Ascending aorta (tissue), 2 donors: ENCODE data around the gene ZNF518A. TPM values are rescaled to one million over a fixed set of nuclear protein-coding genes. Genes with fewer than 3 reads are reported as not detected.

Experiments used
- DNase-seq, 2 donors: peaks; one replicate each; pipeline ENCODE4 v3.0.0-alpha.2; 2019; ENCODE audit warnings: low spot score in 2 of 2
- H3K27ac ChIP-seq, 2 donors: fragments of 200-600 bp; sonication (generic); one replicate each; pipeline ENCODE4 v1.5.1; 2016 to 2017; ENCODE audit warnings: mild to moderate bottlenecking in 1 of 2
- H3K27me3 ChIP-seq: fragments of 200-600 bp; sonication (generic); one replicate; pipeline ENCODE4 v1.5.1; 2017
- H3K36me3 ChIP-seq, 2 donors: fragments of 200-600 bp; sonication (generic); one replicate each; pipeline ENCODE4 v1.5.1; 2016
- H3K4me1 ChIP-seq, 2 donors: fragments of 200-600 bp; sonication (generic); one replicate each; pipeline ENCODE4 v1.5.1; 2016 to 2017; ENCODE audit warnings: mild to moderate bottlenecking in 1 of 2
- H3K4me3 ChIP-seq, 2 donors: fragments of 200-600 bp; sonication (generic); one replicate each; pipeline ENCODE4 v1.5.1; 2016 to 2017; ENCODE audit warnings: mild to moderate bottlenecking in 1 of 2
- H3K9me3 ChIP-seq, 2 donors: fragments of 200-600 bp; sonication (generic); one replicate each; pipeline ENCODE4 v1.5.1; 2016
- intact Hi-C: fragments of 100-400 bp; cut with DNase I; formaldehyde crosslinking; loops from one replicate; pipeline ENCODE4 v1.15.1; 2023
- total RNA-seq: library from RNA; depleted of rRNA; stranded (reverse); fragments of >200 nt; gene quantifications from one replicate; pipeline ENCODE4 v1.1.0, GENCODE V29; 2016
- TF ChIP-seq, protein P1 (sequence below), 3 experiments: fragments of 200-600 bp in 2 of 3; fragments of 450-650 bp in 1 of 3; sonication (generic) in 2 of 3; IDR thresholded peaks; one replicate each; pipeline ENCODE4 v1.5.1; 2016 to 2019; ENCODE audit warnings: antibody characterized with exemption in 3 of 3, mild to moderate bottlenecking in 1 of 3, moderate library complexity in 1 of 3

Gene ZNF518A
- 7.1 TPM for total RNA-seq

DNA sequence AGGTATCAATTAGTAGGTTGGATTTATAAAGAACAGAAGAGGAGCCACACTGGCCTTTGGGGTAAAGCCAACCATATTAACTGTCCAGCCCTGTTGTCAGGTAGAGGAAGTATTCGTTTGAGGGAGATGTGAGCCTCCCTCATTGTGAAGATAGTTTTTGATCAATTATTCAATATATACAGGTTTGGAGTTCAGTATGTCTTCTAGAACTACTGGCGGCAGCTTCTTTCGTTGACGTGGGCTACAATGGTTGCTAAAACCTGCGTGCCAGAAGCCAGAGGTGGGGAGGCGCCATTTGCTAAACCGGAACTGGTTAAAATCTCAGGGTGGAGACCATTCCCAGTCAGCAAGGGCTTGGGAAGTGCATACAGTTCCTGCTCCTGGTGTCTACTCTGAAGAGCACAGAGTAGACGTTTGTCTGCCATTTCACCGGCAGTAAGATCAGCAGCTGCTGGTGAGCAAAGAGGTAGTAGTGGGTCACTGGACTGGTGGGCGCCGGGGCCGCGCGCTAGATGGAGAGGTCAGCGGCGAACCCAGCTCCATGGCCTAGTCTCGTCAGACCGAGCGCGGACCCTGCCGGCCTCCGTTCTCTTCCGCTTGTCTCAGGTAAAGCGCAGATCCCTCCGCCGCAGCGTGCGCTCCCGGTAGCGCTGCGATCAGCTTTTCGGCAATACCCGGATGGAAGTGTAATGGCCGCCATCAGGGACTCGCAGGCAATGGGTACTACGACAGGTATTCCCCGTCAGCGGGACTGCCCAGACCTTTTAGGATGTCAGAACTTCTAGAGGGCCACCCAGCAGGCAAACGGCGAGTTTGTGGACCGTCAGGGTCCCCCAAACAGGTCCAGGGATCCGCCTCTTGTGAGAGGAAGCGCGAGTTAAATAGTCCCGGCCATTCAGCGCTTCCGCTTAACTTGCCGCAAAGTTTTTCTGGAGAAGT, at the start of gene ZNF518A:
TSS of gene ZNF518A (plus strand) at position 911 of the 939 bp plus-strand sequence. CDS start 26,026 bp downstream, outside the sequence.
- no peaks in the 10 kb centered on the region for H3K4me1 ChIP-seq
- intact Hi-C loops = loop anchor here (1.0 kb wide), 2 partner anchors 39 to 86 kb away; partner anchors contain the start of gene CCNJ
- TF ChIP-seq, protein P1, sequence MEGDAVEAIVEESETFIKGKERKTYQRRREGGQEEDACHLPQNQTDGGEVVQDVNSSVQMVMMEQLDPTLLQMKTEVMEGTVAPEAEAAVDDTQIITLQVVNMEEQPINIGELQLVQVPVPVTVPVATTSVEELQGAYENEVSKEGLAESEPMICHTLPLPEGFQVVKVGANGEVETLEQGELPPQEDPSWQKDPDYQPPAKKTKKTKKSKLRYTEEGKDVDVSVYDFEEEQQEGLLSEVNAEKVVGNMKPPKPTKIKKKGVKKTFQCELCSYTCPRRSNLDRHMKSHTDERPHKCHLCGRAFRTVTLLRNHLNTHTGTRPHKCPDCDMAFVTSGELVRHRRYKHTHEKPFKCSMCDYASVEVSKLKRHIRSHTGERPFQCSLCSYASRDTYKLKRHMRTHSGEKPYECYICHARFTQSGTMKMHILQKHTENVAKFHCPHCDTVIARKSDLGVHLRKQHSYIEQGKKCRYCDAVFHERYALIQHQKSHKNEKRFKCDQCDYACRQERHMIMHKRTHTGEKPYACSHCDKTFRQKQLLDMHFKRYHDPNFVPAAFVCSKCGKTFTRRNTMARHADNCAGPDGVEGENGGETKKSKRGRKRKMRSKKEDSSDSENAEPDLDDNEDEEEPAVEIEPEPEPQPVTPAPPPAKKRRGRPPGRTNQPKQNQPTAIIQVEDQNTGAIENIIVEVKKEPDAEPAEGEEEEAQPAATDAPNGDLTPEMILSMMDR (IDR thresholded peaks at IDR 0.05) = no peak

GRCh38 chr10:96082153-96082552, 47.9 kb upstream of the ZNF518A start:
- TF ChIP-seq, protein P1 (IDR thresholded peaks at IDR 0.05) = no peak
- intact Hi-C loops = no loop called here
- H3K27me3 ChIP-seq = no peaks in the 10 kb centered on the region
- no peak overlapping the region for H3K4me3 ChIP-seq
- no peak for DNase-seq
- H3K27ac ChIP-seq = no peak overlapping the region
- no peaks in the 10 kb centered on the region for H3K9me3 ChIP-seq
- H3K36me3 ChIP-seq = no peaks in the 10 kb centered on the region
- H3K4me1 ChIP-seq = no peaks in the 10 kb centered on the region

More for the DNA sequence above, at the start of gene ZNF518A:
- peak; percentile 47 to 94 for DNase-seq
- Histone ChIP-seq H3K9me3 (no peaks in the 10 kb centered on the region), H3K36me3 (peaks cover 9 to 10% of the 10 kb centered on the region in 2 donors), H3K27ac (peak within 1 kb of the TSS; percentile 97 to 98), H3K27me3 (no peaks in the 10 kb centered on the region), H3K4me3 (peak within 1 kb of the TSS; percentile 90 to 95)

DNA sequence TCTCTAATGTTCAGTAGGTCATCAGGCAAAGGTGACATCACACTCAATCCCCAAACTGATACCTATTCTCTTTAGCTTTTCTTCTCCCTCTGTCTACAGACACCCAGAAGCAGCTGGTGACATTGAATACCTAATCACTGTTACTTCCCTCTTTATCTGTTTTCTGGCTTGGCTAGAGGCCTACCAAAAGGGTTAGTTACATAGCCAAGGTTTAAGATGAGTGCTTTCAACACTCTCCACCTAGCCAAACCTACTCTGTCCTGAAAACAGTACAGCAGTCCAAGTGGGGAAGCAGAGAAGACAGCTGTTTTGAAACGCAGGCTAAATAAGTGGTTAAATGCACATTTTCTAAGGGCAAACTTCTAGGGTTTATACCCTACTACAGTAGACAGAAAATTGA, 47.3 kb upstream of the ZNF518A start:
- Histone ChIP-seq H3K27me3 (no peaks in the 10 kb centered on the region), H3K4me1 (no peaks in the 10 kb centered on the region), H3K36me3 (no peaks in the 10 kb centered on the region), H3K4me3 (no peak overlapping the region), H3K9me3 (no peaks in the 10 kb centered on the region), H3K27ac (no peak overlapping the region)
- TF ChIP-seq, protein P1 (IDR thresholded peaks at IDR 0.05) = no peak
- intact Hi-C loops = no loop called here
- no peak for DNase-seq

DNA sequence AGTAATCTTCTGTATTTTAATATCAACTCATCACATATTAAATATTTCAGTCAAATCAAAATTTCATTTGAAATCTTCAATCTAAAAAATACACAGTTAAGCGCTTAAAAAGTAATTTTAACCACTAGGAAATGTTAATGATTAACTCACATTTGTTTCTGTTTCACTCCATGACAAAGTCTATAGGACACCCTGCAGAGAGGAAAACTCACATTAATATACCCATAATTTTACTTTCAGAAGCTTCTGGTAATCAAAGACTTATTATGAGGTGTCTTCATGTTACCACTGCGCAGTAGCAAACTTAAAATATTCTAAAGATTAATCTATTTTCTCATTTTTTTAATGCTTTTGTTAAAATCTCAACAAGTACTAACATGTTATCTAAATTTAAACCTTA, 41.0 kb upstream of the ZNF518A start:
- intact Hi-C loops = no loop called here
- H3K4me1 ChIP-seq = peaks cover 0 to 3% of the 10 kb centered on the region in 2 donors
- H3K27me3 ChIP-seq = no peaks in the 10 kb centered on the region
- no peaks in the 10 kb centered on the region for H3K36me3 ChIP-seq
- TF ChIP-seq, protein P1 (IDR thresholded peaks at IDR 0.05) = no peak
- no peak overlapping the region for H3K27ac ChIP-seq
- H3K9me3 ChIP-seq = no peaks in the 10 kb centered on the region
- H3K4me3 ChIP-seq = peak overlapping the region; percentile 68 to 88
- no peak for DNase-seq

GRCh38 chr10:96089670-96090462, 40.2 kb upstream of the ZNF518A start:
- intact Hi-C loops = loop anchor here (1.0 to 5.0 kb wide), 3 partner anchors 40 to 398 kb away; partner anchors contain the start of genes CCNJ, TCTN3 and ZNF518A
- Histone ChIP-seq H3K4me3 (peak overlapping the region; percentile 68 to 88), H3K4me1 (peaks cover 0 to 3% of the 10 kb centered on the region in 2 donors), H3K36me3 (no peaks in the 10 kb centered on the region), H3K27ac (peak overlapping the region; percentile 79 to 92), H3K27me3 (no peaks in the 10 kb centered on the region), H3K9me3 (no peaks in the 10 kb centered on the region)
- peak; percentile 73 to 97 for DNase-seq
- TF ChIP-seq, protein P1 (IDR thresholded peaks at IDR 0.05) = no peak
